WTC11 (cell line): ENCODE data around the gene FBXW4. TPM values are rescaled to one million over a fixed set of nuclear protein-coding genes. Genes with fewer than 3 reads are reported as not detected.
A peak's percentile ranks its signal among the peaks of the same experiment; 100 is the strongest.

Source experiments
- ATAC-seq: fragments of 200-7000 bp; cut with Tn5 transposase; 2 replicates; pipeline ENCODE4 v1.10.0; 2021; ENCODE audit warnings: mild to moderate bottlenecking, moderate library complexity
- CTCF ChIA-PET: fragments of 300-600 bp; sonication (Branson Sonifier 250); formaldehyde crosslinking; loops from one replicate; lab custom pipeline; 2021; ENCODE audit warnings: antibody characterized with exemption; lab: Charles Lee
- POLR2A ChIA-PET: fragments of 350-600 bp; sonication (Branson Sonifier 250); formaldehyde crosslinking; loops from one replicate; lab custom pipeline; 2021; ENCODE audit warnings: antibody characterized with exemption; lab: Charles Lee
- DNase-seq: peaks from one replicate; pipeline ENCODE4 v3.0.0; 2021; ENCODE audit warnings: low spot score
- H3K27ac Mint-ChIP-seq: 2 replicates; pipeline ENCODE4 v1.8.0; 2021; ENCODE audit warnings: mixed read lengths
- H3K27me3 Mint-ChIP-seq: 2 replicates; pipeline ENCODE4 v1.8.0; 2021; ENCODE audit warnings: low read depth, mild to moderate bottlenecking, moderate library complexity, mixed read lengths
- H3K36me3 Mint-ChIP-seq: 2 replicates; pipeline ENCODE4 v1.8.0; 2021; ENCODE audit warnings: mixed read lengths
- H3K4me1 Mint-ChIP-seq: 2 replicates; pipeline ENCODE4 v1.8.0; 2022; ENCODE audit warnings: mixed read lengths
- H3K4me3 Mint-ChIP-seq: 2 replicates; pipeline ENCODE4 v1.8.0; 2021; ENCODE audit warnings: mild to moderate bottlenecking, moderate library complexity, mixed read lengths
- H3K9me3 Mint-ChIP-seq: 2 replicates; pipeline ENCODE4 v1.8.0; 2021; ENCODE audit warnings: mixed read lengths
- ATF1 ChIP-seq: sonication (generic); formaldehyde crosslinking; IDR thresholded peaks from 2 replicates; pipeline ENCODE4 v1.8.1; 2023; ENCODE audit warnings: mild to moderate bottlenecking, moderate library complexity, missing genetic modification reagents
- ETV6 ChIP-seq: sonication (generic); formaldehyde crosslinking; IDR thresholded peaks from 2 replicates; pipeline ENCODE4 v1.8.1; 2022; ENCODE audit warnings: mild to moderate bottlenecking, missing genetic modification reagents
- FOXJ3 ChIP-seq: sonication (generic); formaldehyde crosslinking; IDR thresholded peaks from 2 replicates; pipeline ENCODE4 v1.9.0; 2021; ENCODE audit warnings: missing genetic modification reagents, mild to moderate bottlenecking, borderline replicate concordance
- FOXK1 ChIP-seq: sonication (generic); formaldehyde crosslinking; IDR thresholded peaks from 2 replicates; pipeline ENCODE4 v1.8.0; 2022; ENCODE audit warnings: mild to moderate bottlenecking, moderate library complexity, missing genetic modification reagents
- MYBL2 ChIP-seq: sonication (generic); formaldehyde crosslinking; IDR thresholded peaks from 2 replicates; pipeline ENCODE4 v1.8.1; 2023; ENCODE audit warnings: mild to moderate bottlenecking, moderate library complexity, missing genetic modification reagents
- NR1H2 ChIP-seq: sonication (generic); formaldehyde crosslinking; IDR thresholded peaks from 2 replicates; pipeline ENCODE4 v1.9.0; 2021; ENCODE audit warnings: mild to moderate bottlenecking, moderate library complexity, missing genetic modification reagents
- NR3C1 ChIP-seq: sonication (generic); formaldehyde crosslinking; conservative IDR thresholded peaks from 2 replicates; pipeline ENCODE4 v1.8.1; 2023; ENCODE audit warnings: low read depth, mild to moderate bottlenecking, missing genetic modification reagents
- ZNF317 ChIP-seq: sonication (generic); formaldehyde crosslinking; IDR thresholded peaks from 2 replicates; pipeline ENCODE4 v1.8.1; 2023; ENCODE audit warnings: low read depth, mild to moderate bottlenecking, moderate library complexity, missing genetic modification reagents, borderline replicate concordance
- ZNF671 ChIP-seq: fragments of 250-450 bp; sonication (Bioruptor Pico); IDR thresholded peaks from 2 replicates; pipeline ENCODE4 v1.8.0; 2021; ENCODE audit warnings: mild to moderate bottlenecking
- total RNA-seq: library from RNA; stranded (reverse); gene quantifications from 3 replicates; pipeline ENCODE4 v1.2.3, GENCODE V29; 2021
- TF ChIP-seq, protein P1 (sequence below): sonication (generic); formaldehyde crosslinking; IDR thresholded peaks from 2 replicates; pipeline ENCODE4 v1.8.1; 2022; ENCODE audit warnings: mild to moderate bottlenecking, moderate library complexity, missing genetic modification reagents
- TF ChIP-seq, protein P2 (sequence below): fragments of 250-450 bp; sonication (Bioruptor Pico); IDR thresholded peaks from 2 replicates; pipeline ENCODE4 v1.8.0; 2021; ENCODE audit warnings: mild to moderate bottlenecking
- TF ChIP-seq, protein P3 (sequence below): sonication (generic); formaldehyde crosslinking; conservative IDR thresholded peaks from 2 replicates; pipeline ENCODE4 v1.8.1; 2022; ENCODE audit warnings: mild to moderate bottlenecking, missing genetic modification reagents
- TF ChIP-seq, protein P4 (sequence below): sonication (generic); formaldehyde crosslinking; IDR thresholded peaks from 2 replicates; pipeline ENCODE4 v1.8.0; 2022; ENCODE audit warnings: mild to moderate bottlenecking, missing genetic modification reagents
- TF ChIP-seq, protein P5 (sequence below): sonication (generic); formaldehyde crosslinking; IDR thresholded peaks from 2 replicates; pipeline ENCODE4 v1.8.0; 2023; ENCODE audit warnings: mild to moderate bottlenecking, missing genetic modification reagents
- TF ChIP-seq, protein P6 (sequence below): fragments of 250-450 bp; sonication (Bioruptor Pico); IDR thresholded peaks from 2 replicates; pipeline ENCODE4 v1.9.0; 2021; ENCODE audit warnings: mild to moderate bottlenecking, borderline replicate concordance
- TF ChIP-seq, protein P7 (sequence below): sonication (generic); formaldehyde crosslinking; IDR thresholded peaks from 2 replicates; pipeline ENCODE4 v1.8.1; 2023; ENCODE audit warnings: mild to moderate bottlenecking, missing genetic modification reagents
- TF ChIP-seq, protein P8 (sequence below): sonication (generic); formaldehyde crosslinking; IDR thresholded peaks from 2 replicates; pipeline ENCODE4 v1.8.1; 2022; ENCODE audit warnings: mild to moderate bottlenecking, missing genetic modification reagents, moderate library complexity, borderline replicate concordance
- TF ChIP-seq, protein P9 (sequence below): sonication (generic); formaldehyde crosslinking; IDR thresholded peaks from 2 replicates; pipeline ENCODE4 v1.8.1; 2022; ENCODE audit warnings: missing genetic modification reagents, borderline replicate concordance

FBXW4 gene
- total RNA-seq, 1 experiment from 2014 or later, result 45.3 TPM

DNA sequence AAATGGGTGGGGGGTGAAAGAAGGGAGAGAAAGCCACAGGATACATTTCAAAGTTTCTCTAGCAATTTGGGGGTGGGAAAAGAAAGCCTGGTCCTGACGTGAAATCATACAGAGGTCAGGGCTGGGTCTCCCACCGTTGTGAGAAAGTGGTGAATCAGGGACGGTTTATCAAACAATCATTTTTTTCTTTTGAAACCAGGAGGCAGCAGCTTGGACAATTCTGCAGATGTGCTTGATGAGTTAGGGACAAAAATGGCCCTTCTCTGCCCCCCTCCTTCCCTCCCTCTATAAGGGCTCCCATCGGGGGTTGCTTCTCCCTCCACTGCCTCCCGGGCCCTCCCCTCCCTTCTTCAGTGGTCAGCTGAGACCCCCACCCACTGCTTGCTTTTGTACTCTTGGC, 43.6 kb downstream of the FBXW4 start:
- DNase-seq (no peak), ATAC-seq (no peak)
- Mint-ChIP-seq H3K36me3 (peaks cover 12% of the 10 kb centered on the region; the same call in 1 of the 2 replicates), H3K4me1 (peaks cover 9% of the 10 kb centered on the region), H3K9me3 (no peaks in the 10 kb centered on the region), H3K4me3 (no peak overlapping the region), H3K27ac (no peak overlapping the region), H3K27me3 (no peaks in the 10 kb centered on the region)
- ChIA-PET POLR2A (no interaction called here), CTCF (interaction anchor here (2.0 kb wide), 1 partner anchor 49 kb away, joined by 10 read pairs; no protein-coding TSS in a partner anchor)
- TF ChIP-seq MYBL2, result no peak
- TF ChIP-seq, protein P1, sequence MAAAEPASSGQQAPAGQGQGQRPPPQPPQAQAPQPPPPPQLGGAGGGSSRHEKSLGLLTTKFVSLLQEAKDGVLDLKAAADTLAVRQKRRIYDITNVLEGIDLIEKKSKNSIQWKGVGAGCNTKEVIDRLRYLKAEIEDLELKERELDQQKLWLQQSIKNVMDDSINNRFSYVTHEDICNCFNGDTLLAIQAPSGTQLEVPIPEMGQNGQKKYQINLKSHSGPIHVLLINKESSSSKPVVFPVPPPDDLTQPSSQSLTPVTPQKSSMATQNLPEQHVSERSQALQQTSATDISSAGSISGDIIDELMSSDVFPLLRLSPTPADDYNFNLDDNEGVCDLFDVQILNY (CRISPR knock-in tag), result no peak
- TF ChIP-seq FOXJ3 (CRISPR knock-in tag), result no peak
- TF ChIP-seq NR3C1 (CRISPR knock-in tag), result no peak
- TF ChIP-seq, protein P2, sequence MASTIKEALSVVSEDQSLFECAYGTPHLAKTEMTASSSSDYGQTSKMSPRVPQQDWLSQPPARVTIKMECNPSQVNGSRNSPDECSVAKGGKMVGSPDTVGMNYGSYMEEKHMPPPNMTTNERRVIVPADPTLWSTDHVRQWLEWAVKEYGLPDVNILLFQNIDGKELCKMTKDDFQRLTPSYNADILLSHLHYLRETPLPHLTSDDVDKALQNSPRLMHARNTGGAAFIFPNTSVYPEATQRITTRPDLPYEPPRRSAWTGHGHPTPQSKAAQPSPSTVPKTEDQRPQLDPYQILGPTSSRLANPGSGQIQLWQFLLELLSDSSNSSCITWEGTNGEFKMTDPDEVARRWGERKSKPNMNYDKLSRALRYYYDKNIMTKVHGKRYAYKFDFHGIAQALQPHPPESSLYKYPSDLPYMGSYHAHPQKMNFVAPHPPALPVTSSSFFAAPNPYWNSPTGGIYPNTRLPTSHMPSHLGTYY (CRISPR knock-in tag), result no peak
- TF ChIP-seq ETV6, result no peak
- TF ChIP-seq, protein P3, sequence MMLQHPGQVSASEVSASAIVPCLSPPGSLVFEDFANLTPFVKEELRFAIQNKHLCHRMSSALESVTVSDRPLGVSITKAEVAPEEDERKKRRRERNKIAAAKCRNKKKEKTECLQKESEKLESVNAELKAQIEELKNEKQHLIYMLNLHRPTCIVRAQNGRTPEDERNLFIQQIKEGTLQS (CRISPR knock-in tag), result no peak
- TF ChIP-seq FOXK1, result no peak
- no peak for TF ChIP-seq ZNF671 (CRISPR knock-in tag)
- TF ChIP-seq, protein P4, sequence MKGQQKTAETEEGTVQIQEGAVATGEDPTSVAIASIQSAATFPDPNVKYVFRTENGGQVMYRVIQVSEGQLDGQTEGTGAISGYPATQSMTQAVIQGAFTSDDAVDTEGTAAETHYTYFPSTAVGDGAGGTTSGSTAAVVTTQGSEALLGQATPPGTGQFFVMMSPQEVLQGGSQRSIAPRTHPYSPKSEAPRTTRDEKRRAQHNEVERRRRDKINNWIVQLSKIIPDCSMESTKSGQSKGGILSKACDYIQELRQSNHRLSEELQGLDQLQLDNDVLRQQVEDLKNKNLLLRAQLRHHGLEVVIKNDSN (CRISPR knock-in tag), result no peak
- no peak for TF ChIP-seq ATF1

DNA sequence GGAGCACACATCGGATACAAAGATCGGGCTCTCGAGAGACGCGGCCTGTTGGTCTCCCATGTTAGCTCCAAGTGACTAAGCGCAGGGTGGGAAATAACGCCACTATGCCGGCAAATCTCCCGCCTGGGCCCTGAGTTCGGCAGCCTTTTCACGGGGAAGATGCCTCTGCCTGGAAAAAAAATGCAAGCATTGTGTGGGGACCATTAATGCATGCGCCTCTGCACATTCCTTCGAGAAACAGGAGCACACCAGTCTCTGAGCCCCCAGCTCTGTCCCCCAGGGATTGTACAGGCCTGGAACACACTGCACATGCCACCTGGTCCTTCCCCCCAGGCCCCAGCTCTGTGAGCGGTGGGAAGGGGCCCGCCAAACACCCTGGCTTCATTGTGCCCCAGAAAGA, 44.1 kb downstream of the FBXW4 start:
- H3K4me3 Mint-ChIP-seq, result no peak overlapping the region
- POLR2A ChIA-PET, result no interaction called here
- no peak for DNase-seq
- peaks cover 12% of the 10 kb centered on the region; the same call in 1 of the 2 replicates for H3K36me3 Mint-ChIP-seq
- no peak overlapping the region for H3K27ac Mint-ChIP-seq
- CTCF ChIA-PET, result interaction anchor here (1.7 to 2.0 kb wide), 2 partner anchors 48 to 115 kb away, joined by 4 to 10 read pairs; no protein-coding TSS in a partner anchor
- ATAC-seq, result peak; percentile 33; the same call in 1 of the 2 replicates
- TF ChIP-seq, protein P5, sequence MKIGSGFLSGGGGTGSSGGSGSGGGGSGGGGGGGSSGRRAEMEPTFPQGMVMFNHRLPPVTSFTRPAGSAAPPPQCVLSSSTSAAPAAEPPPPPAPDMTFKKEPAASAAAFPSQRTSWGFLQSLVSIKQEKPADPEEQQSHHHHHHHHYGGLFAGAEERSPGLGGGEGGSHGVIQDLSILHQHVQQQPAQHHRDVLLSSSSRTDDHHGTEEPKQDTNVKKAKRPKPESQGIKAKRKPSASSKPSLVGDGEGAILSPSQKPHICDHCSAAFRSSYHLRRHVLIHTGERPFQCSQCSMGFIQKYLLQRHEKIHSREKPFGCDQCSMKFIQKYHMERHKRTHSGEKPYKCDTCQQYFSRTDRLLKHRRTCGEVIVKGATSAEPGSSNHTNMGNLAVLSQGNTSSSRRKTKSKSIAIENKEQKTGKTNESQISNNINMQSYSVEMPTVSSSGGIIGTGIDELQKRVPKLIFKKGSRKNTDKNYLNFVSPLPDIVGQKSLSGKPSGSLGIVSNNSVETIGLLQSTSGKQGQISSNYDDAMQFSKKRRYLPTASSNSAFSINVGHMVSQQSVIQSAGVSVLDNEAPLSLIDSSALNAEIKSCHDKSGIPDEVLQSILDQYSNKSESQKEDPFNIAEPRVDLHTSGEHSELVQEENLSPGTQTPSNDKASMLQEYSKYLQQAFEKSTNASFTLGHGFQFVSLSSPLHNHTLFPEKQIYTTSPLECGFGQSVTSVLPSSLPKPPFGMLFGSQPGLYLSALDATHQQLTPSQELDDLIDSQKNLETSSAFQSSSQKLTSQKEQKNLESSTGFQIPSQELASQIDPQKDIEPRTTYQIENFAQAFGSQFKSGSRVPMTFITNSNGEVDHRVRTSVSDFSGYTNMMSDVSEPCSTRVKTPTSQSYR (CRISPR knock-in tag), result no peak
- TF ChIP-seq, protein P6, sequence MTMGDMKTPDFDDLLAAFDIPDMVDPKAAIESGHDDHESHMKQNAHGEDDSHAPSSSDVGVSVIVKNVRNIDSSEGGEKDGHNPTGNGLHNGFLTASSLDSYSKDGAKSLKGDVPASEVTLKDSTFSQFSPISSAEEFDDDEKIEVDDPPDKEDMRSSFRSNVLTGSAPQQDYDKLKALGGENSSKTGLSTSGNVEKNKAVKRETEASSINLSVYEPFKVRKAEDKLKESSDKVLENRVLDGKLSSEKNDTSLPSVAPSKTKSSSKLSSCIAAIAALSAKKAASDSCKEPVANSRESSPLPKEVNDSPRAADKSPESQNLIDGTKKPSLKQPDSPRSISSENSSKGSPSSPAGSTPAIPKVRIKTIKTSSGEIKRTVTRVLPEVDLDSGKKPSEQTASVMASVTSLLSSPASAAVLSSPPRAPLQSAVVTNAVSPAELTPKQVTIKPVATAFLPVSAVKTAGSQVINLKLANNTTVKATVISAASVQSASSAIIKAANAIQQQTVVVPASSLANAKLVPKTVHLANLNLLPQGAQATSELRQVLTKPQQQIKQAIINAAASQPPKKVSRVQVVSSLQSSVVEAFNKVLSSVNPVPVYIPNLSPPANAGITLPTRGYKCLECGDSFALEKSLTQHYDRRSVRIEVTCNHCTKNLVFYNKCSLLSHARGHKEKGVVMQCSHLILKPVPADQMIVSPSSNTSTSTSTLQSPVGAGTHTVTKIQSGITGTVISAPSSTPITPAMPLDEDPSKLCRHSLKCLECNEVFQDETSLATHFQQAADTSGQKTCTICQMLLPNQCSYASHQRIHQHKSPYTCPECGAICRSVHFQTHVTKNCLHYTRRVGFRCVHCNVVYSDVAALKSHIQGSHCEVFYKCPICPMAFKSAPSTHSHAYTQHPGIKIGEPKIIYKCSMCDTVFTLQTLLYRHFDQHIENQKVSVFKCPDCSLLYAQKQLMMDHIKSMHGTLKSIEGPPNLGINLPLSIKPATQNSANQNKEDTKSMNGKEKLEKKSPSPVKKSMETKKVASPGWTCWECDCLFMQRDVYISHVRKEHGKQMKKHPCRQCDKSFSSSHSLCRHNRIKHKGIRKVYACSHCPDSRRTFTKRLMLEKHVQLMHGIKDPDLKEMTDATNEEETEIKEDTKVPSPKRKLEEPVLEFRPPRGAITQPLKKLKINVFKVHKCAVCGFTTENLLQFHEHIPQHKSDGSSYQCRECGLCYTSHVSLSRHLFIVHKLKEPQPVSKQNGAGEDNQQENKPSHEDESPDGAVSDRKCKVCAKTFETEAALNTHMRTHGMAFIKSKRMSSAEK (CRISPR knock-in tag), result no peak
- TF ChIP-seq, protein P7, sequence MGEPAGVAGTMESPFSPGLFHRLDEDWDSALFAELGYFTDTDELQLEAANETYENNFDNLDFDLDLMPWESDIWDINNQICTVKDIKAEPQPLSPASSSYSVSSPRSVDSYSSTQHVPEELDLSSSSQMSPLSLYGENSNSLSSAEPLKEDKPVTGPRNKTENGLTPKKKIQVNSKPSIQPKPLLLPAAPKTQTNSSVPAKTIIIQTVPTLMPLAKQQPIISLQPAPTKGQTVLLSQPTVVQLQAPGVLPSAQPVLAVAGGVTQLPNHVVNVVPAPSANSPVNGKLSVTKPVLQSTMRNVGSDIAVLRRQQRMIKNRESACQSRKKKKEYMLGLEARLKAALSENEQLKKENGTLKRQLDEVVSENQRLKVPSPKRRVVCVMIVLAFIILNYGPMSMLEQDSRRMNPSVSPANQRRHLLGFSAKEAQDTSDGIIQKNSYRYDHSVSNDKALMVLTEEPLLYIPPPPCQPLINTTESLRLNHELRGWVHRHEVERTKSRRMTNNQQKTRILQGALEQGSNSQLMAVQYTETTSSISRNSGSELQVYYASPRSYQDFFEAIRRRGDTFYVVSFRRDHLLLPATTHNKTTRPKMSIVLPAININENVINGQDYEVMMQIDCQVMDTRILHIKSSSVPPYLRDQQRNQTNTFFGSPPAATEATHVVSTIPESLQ (CRISPR knock-in tag), result no peak
- TF ChIP-seq ZNF317 (no peak), NR1H2 (CRISPR knock-in tag) (no peak), NR3C1 (CRISPR knock-in tag) (no peak)
- TF ChIP-seq, protein P8, sequence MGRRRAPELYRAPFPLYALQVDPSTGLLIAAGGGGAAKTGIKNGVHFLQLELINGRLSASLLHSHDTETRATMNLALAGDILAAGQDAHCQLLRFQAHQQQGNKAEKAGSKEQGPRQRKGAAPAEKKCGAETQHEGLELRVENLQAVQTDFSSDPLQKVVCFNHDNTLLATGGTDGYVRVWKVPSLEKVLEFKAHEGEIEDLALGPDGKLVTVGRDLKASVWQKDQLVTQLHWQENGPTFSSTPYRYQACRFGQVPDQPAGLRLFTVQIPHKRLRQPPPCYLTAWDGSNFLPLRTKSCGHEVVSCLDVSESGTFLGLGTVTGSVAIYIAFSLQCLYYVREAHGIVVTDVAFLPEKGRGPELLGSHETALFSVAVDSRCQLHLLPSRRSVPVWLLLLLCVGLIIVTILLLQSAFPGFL (CRISPR knock-in tag), result no peak
- TF ChIP-seq, protein P9, sequence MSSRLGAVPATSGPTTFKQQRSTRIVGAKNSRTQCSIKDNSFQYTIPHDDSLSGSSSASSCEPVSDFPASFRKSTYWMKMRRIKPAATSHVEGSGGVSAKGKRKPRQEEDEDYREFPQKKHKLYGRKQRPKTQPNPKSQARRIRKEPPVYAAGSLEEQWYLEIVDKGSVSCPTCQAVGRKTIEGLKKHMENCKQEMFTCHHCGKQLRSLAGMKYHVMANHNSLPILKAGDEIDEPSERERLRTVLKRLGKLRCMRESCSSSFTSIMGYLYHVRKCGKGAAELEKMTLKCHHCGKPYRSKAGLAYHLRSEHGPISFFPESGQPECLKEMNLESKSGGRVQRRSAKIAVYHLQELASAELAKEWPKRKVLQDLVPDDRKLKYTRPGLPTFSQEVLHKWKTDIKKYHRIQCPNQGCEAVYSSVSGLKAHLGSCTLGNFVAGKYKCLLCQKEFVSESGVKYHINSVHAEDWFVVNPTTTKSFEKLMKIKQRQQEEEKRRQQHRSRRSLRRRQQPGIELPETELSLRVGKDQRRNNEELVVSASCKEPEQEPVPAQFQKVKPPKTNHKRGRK (CRISPR knock-in tag), result no peak
- H3K4me1 Mint-ChIP-seq, result peaks cover 10% of the 10 kb centered on the region
- no peaks in the 10 kb centered on the region for H3K27me3 Mint-ChIP-seq
- no peaks in the 10 kb centered on the region for H3K9me3 Mint-ChIP-seq
